ENCODE results near the gene SAMD10. TPM values are rescaled to one million over a fixed set of nuclear protein-coding genes. Genes with fewer than 3 reads are reported as not detected.

SAMD10 gene
- total RNA-seq, 1 donor from 2014 or later = 3.1 TPM

DNA sequence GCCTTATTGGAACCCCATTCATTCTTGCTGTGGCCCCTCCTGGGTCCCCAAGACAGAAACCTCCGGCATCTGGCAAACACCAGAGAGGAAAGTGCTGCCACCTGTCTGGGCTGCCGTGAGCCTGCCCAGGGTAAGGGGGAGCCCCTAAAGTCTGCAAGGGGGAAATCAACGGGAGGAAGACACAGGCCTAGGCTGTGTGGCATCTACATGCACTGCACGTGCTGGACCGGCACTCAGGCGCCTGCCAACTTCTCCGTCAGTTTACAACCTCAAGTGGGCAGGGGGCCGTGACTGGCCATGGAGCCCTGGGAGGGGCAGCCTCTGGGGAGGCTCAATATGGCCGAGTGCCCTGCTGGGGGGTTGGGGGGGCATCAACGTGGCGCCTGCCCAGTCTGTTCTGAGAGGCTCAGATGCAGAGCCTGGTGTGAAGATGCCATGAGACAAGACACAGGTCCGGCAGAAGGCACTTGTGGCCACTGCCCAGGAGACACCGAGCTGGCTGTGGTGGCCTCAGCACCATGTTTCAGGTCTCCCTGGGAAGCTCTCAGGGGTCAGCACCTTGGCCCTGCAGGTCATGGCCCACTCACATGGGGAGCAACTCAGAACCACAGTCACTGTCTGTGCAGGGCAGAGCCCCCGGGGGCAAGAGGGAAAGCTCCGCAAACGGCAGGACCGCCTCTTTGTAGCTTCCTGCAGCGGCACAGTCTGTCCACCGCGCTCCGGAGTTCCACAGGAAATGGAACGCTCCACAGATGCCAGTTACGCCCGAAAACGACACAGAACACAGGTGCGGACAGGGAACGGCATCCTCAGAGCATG lies 31.6 kb downstream of the SAMD10 start:
- Mint-ChIP-seq H3K36me3 (ENCODE audit: unreplicated experiment) (no peaks in the 10 kb centered on the region), H3K9me3 (ENCODE audit: unreplicated experiment) (peaks cover 8% of the 10 kb centered on the region)

DNA sequence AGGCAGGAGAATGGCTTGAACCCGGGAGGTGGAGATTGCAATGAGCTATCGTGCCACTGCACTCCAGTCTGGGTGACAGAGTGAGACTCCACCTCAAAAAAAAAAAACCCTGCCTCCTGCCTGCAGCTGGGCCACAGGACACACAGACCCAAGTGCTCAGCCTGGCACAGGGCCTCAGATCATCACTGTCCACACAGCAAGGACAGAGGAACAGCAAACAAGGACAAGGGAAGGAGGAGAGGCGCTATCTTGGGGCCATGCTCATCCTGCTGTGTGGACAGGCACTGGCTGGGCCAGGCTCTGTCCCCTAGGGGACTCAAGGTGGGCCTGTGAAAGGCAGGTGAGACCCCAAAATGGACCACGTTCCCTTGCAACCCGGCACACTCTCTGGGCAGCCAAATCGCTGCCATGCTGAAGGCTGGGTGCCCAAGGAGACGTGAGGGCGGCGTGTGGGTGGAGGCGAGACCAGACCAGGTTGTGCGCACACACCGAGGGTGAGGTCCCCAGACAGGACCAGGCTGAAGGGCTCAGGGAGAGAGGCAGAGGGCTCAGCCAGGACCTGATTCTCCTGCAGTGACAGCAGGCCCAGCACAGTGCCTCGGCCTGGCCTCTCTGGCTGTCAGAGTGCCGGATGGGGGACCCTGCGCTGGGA lies 32.3 kb downstream of the SAMD10 start:
- peaks cover 25% of the 10 kb centered on the region for H3K4me1 Mint-ChIP-seq (ENCODE audit: low read depth, unreplicated experiment)
- H3K4me3 Mint-ChIP-seq (ENCODE audit: unreplicated experiment) = peak overlapping the region; percentile 69
- peak overlapping the region; percentile 66 for H3K27ac Mint-ChIP-seq (ENCODE audit: unreplicated experiment)
- peaks cover 8% of the 10 kb centered on the region for H3K9me3 Mint-ChIP-seq (ENCODE audit: unreplicated experiment)
- TF ChIP-seq, protein P1, sequence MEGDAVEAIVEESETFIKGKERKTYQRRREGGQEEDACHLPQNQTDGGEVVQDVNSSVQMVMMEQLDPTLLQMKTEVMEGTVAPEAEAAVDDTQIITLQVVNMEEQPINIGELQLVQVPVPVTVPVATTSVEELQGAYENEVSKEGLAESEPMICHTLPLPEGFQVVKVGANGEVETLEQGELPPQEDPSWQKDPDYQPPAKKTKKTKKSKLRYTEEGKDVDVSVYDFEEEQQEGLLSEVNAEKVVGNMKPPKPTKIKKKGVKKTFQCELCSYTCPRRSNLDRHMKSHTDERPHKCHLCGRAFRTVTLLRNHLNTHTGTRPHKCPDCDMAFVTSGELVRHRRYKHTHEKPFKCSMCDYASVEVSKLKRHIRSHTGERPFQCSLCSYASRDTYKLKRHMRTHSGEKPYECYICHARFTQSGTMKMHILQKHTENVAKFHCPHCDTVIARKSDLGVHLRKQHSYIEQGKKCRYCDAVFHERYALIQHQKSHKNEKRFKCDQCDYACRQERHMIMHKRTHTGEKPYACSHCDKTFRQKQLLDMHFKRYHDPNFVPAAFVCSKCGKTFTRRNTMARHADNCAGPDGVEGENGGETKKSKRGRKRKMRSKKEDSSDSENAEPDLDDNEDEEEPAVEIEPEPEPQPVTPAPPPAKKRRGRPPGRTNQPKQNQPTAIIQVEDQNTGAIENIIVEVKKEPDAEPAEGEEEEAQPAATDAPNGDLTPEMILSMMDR (IDR thresholded peaks at IDR 0.05; ENCODE audit: partially characterized antibody, unreplicated experiment) = no peak
- no peak for DNase-seq
- no peaks in the 10 kb centered on the region for H3K36me3 Mint-ChIP-seq (ENCODE audit: unreplicated experiment)
- H3K27me3 Mint-ChIP-seq (ENCODE audit: unreplicated experiment) = peaks cover 31% of the 10 kb centered on the region

More for the DNA sequence above, 31.6 kb downstream of the SAMD10 start:
- no peak overlapping the region for H3K4me3 Mint-ChIP-seq (ENCODE audit: unreplicated experiment)
- no peak overlapping the region for H3K27ac Mint-ChIP-seq (ENCODE audit: unreplicated experiment)
- H3K4me1 Mint-ChIP-seq (ENCODE audit: low read depth, unreplicated experiment) = peaks cover 23% of the 10 kb centered on the region
- peaks cover 29% of the 10 kb centered on the region for H3K27me3 Mint-ChIP-seq (ENCODE audit: unreplicated experiment)
- DNase-seq = no peak
- TF ChIP-seq, protein P1 (IDR thresholded peaks at IDR 0.05; ENCODE audit: partially characterized antibody, unreplicated experiment) = no peak

DNA sequence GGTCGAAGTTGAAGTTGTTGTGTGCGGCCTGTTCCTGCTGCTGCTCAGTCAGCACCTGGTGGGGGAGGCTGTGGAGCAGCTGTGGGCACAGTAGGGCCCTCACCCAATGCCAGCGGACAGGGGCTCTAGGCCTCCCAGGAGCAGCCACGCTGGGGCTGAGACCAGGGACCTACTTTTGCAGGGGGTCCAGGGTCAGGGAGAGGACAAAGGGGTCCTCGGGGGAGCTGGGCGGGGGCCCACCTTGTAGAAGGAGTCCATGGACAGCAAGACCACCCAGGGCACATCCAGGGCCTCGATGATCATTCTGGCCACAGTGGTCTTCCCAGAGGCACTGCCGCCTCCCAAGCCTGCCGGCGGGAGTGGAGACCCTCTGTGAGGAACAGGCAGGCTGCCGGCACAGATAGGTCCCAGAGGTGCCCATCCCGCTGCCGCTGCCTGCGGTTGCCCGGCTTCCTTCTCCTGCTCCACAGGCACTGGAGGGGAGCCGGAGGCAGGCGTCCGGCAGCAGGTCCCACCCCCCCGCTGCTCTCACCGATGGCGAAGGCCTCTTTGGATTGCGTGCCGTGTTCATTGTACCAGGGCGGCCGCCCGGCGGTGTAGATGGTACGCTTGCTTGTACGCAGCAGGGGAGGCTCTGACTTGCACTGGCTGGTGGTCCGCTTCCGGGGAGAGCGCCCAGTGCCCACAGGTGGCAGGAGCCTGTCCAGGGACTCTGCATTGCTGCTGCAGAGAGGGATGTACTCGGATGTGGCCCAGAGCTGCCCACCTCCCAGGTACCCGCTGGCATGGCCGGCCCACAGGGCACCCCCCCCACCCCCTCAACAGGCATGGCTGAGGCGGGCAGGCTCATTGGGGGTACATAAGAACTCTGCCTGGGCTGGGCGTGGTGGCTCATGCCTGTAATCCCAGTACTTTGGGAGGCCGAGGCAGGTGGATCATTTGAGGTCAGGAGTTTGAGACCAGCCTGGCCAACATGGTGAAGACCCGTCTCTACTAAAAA lies 33.2 kb downstream of the SAMD10 start:
- DNase-seq = no peak
- Mint-ChIP-seq H3K36me3 (ENCODE audit: unreplicated experiment) (no peaks in the 10 kb centered on the region), H3K9me3 (ENCODE audit: unreplicated experiment) (peaks cover 8% of the 10 kb centered on the region), H3K27ac (ENCODE audit: unreplicated experiment) (peak overlapping the region; percentile 4), H3K27me3 (ENCODE audit: unreplicated experiment) (peaks cover 31% of the 10 kb centered on the region), H3K4me1 (ENCODE audit: low read depth, unreplicated experiment) (peaks cover 25% of the 10 kb centered on the region), H3K4me3 (ENCODE audit: unreplicated experiment) (no peak overlapping the region)
- TF ChIP-seq, protein P1 (IDR thresholded peaks at IDR 0.05; ENCODE audit: partially characterized antibody, unreplicated experiment) = no peak

DNA sequence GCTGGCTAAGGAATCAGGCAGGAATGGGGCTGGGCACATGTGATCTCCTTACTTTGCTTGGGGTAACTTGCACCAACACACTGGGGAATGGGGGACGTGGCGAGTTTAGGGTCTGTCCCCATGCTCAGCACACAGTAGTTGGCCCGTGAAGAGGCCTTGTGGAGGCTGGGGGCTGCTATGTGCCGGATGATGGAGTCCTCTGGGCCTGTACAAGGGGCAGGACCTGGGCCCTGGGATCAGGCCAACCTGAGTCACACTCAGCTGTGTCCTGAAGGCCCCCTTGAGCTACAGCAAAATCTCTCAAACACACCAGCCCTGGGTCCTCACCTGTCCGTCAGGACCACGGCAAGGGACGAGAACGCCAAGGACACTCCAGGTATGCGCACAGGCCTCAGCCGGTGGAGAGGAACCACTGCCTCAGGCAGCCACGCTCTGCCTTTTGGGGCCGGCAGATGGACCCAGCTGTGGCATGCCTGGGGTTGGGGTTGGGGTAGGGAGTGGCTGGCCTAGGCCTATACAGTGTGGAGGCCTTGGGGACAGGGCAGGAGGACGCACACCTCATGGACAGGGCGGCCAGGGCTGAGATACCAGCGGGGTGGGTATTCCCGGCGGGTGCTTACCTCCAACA lies 34.3 kb downstream of the SAMD10 start:
- TF ChIP-seq, protein P1 (IDR thresholded peaks at IDR 0.05; ENCODE audit: partially characterized antibody, unreplicated experiment) = no peak
- Mint-ChIP-seq H3K4me1 (ENCODE audit: low read depth, unreplicated experiment) (peaks cover 25% of the 10 kb centered on the region), H3K27me3 (ENCODE audit: unreplicated experiment) (peaks cover 31% of the 10 kb centered on the region), H3K9me3 (ENCODE audit: unreplicated experiment) (peaks cover 8% of the 10 kb centered on the region), H3K36me3 (ENCODE audit: unreplicated experiment) (no peaks in the 10 kb centered on the region), H3K4me3 (ENCODE audit: unreplicated experiment) (no peak overlapping the region), H3K27ac (ENCODE audit: unreplicated experiment) (peak overlapping the region; percentile 28)
- DNase-seq = no peak
